Stomach (tissue), 9 donors: Measurements from ENCODE around the gene CELA3A. TPM values are rescaled to one million over a fixed set of nuclear protein-coding genes. Genes with fewer than 3 reads are reported as not detected.

Source experiments
- DNase-seq, 2 donors: peaks; one replicate each; pipeline versions ENCODE4 v3.0.0 to v3.0.0-alpha.2; 2013 to 2019
- H3K27ac ChIP-seq, 5 donors: fragments of 200-600 bp in 4 of 5; sonication (generic) in 4 of 5; one replicate each; pipeline ENCODE4 v1.5.1; 2013 to 2019; ENCODE audit warnings: mild to moderate bottlenecking in 1 of 5, moderate library complexity in 1 of 5
- H3K27me3 ChIP-seq, 3 donors: fragments of 200-600 bp; sonication (generic); one replicate each; pipeline ENCODE4 v1.5.1; 2017 to 2019; ENCODE audit warnings: mixed run types in 1 of 3
- H3K36me3 ChIP-seq, 4 donors: fragments of 200-600 bp; sonication (generic); 1 replicate in 3 of 4; 2 replicates in 1 of 4; pipeline ENCODE4 v1.5.1; 2016 to 2019
- H3K4me1 ChIP-seq, 4 donors: fragments of 200-600 bp; sonication (generic); one replicate each; pipeline ENCODE4 v1.5.1; 2016 to 2019
- H3K4me3 ChIP-seq, 4 donors: fragments of 200-600 bp; sonication (generic) in 3 of 4; one replicate each; pipeline ENCODE4 v1.5.1; 2016 to 2019; ENCODE audit warnings: mild to moderate bottlenecking in 1 of 4
- H3K9me3 ChIP-seq, 4 donors: fragments of 200-600 bp; sonication (generic); one replicate each; pipeline ENCODE4 v1.5.1; 2016 to 2019
- EP300 ChIP-seq: sonication (generic); formaldehyde crosslinking; IDR thresholded peaks from one replicate; pipeline ENCODE4 v1.6.1; 2017; ENCODE audit warnings: antibody characterized with exemption
- POLR2A ChIP-seq, 4 donors: fragments of 450-650 bp; IDR thresholded peaks; one replicate each; pipeline ENCODE4 v1.6.1; 2016; ENCODE audit warnings: antibody characterized with exemption in 4 of 4, control low read depth in 2 of 4, mild to moderate bottlenecking in 1 of 4, moderate library complexity in 1 of 4
- POLR2AphosphoS5 ChIP-seq, 3 donors: sonication (generic); formaldehyde crosslinking; IDR thresholded peaks; one replicate each; pipeline ENCODE4 v1.6.1; 2016; ENCODE audit warnings: antibody characterized with exemption in 3 of 3
- WGBS, 5 donors: extraction: QIAGEN DNeasy Blood & Tissue Kit in 3 of 5; methylation state at CpG; one replicate each; pipeline versions ENCODE4 v1.1.5 to v1.1.7; 2013 to 2018; 5-methylcytosine and 5-hydroxymethylcytosine counted together
- intact Hi-C: fragments of 100-400 bp; cut with DNase I; formaldehyde crosslinking; loops from one replicate; pipeline ENCODE4 v1.15.1; 2023; ENCODE audit warnings: low total_unique reads
- polyA plus RNA-seq, 3 donors: library from polyadenylated mRNA; stranded (reverse); fragments of 200-250 nt; gene quantifications; one replicate each; pipeline ENCODE4 v1.2.3, GENCODE V29; 2013
- total RNA-seq, 5 donors: library from RNA; depleted of rRNA; stranded (reverse); fragments of >200 nt; gene quantifications; one replicate each; pipeline versions ENCODE4 v1.1.0 to v1.2.3, GENCODE V29; 2014 to 2016
- TF ChIP-seq, protein P1 (sequence below), 7 experiments: fragments of 450-650 bp in 4 of 7; fragments of 200-600 bp in 3 of 7; sonication (generic) in 3 of 7; IDR thresholded peaks; one replicate each; pipeline ENCODE4 v1.5.1; 2016 to 2019; ENCODE audit warnings: antibody characterized with exemption in 7 of 7, control low read depth in 2 of 7, mild to moderate bottlenecking in 1 of 7
- donor health status: healthy with polysubstance abuse.
- donor health status: Bipolar disorder and iron deficiency.
- donor health status: healthy.

CELA3A gene
- total and polyA plus RNA-seq, 8 donors, result 3.6 to 62.9 (median 17.2) TPM; not detected in 3

DNA sequence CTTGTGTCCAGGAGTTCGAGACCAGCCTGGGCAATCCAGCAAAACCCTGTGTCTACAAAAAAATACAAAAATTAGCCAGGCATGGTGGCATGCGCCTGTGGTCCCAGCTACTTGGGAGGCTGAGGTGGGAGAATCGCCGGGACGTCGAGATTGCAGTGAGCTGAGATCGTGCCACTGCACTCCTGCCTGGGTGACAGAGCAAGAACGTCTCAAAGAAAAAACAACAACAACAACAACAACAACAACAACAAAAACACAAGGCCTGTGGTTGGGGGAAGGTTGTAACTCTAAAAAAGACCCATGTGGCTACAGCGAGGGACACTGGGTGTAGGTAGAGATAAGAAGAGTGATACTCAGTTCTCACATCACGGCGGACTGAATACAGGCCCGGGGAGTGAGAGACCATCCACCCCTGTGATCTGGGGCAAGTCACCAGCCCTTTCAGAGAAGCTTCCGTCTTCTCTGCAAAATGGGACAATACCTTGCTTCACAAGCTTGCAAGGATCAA, 50.2 kb downstream of the CELA3A start:
- H3K27me3 ChIP-seq, result no peaks in the 10 kb centered on the region
- no peaks in the 10 kb centered on the region for H3K9me3 ChIP-seq
- no peak for TF ChIP-seq POLR2A (IDR thresholded peaks at IDR 0.05)
- TF ChIP-seq EP300, result no peak
- TF ChIP-seq, protein P1, sequence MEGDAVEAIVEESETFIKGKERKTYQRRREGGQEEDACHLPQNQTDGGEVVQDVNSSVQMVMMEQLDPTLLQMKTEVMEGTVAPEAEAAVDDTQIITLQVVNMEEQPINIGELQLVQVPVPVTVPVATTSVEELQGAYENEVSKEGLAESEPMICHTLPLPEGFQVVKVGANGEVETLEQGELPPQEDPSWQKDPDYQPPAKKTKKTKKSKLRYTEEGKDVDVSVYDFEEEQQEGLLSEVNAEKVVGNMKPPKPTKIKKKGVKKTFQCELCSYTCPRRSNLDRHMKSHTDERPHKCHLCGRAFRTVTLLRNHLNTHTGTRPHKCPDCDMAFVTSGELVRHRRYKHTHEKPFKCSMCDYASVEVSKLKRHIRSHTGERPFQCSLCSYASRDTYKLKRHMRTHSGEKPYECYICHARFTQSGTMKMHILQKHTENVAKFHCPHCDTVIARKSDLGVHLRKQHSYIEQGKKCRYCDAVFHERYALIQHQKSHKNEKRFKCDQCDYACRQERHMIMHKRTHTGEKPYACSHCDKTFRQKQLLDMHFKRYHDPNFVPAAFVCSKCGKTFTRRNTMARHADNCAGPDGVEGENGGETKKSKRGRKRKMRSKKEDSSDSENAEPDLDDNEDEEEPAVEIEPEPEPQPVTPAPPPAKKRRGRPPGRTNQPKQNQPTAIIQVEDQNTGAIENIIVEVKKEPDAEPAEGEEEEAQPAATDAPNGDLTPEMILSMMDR (IDR thresholded peaks at IDR 0.05), result no peak
- TF ChIP-seq POLR2AphosphoS5 (IDR thresholded peaks at IDR 0.05), result no peak
- whole genome bisulfite sequencing, 5 donors, result 85 to 89% (median 87%) methylated on average over 13 of the region's 13 CpGs
- peak overlapping the region in 2 of 4 donors; percentile 71 to 100 for H3K4me3 ChIP-seq
- H3K4me1 ChIP-seq, result peaks cover 17 to 38% (median 28%) of the 10 kb centered on the region in 4 donors
- no peak for DNase-seq
- H3K36me3 ChIP-seq, result no peaks in the 10 kb centered on the region
- peak overlapping the region in 3 of 5 donors; percentile 98 to 100 (median 100) for H3K27ac ChIP-seq
- intact Hi-C loops, result no loop called here

DNA sequence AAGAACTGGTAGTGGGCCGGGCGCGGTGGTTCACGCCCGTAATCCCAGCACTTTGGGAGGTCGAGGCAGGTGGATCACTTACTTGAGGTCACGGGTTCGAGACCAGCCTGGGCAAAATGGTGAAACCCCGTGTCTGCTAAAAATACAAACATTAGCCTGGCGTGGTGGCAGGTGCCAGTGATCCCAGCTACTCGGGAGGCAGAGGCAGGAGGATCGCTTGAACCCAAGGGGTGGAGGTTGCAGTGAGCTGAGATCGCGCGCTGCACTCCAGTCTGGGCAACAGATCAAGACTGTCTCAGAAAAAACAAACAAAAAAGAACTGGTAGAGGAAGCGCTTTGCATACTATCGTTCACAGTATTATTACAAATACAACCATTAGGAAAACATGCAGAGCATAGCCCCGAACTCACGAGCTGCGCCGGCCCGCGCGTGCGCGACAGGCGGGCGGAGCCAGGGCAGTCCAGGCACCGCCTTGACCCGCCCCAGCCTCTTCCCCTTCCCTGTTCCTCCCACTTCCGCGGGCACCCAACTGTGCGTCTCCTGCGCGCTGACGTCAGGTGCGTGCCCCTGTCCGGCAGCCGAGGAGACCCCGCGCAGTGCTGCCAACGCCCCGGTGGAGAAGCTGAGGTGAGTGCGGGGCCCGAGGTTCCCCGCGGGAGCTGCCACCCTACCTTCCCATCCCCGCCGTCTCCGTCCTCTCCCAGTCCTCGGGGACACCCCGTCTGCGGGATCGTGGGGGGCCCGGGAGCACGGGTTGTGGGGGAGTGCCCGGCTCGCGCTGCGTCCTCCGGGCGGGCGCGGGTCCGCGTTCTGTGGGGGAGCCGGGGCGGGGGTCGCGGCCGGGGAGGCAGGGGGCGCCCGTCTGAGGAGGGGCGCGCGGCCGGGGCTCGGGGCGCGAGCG, 50.9 kb downstream of the CELA3A start, which contains the start of gene CDC42:
Gene CDC42 (plus strand): TSS at position 595 of the 902 bp plus-strand sequence. CDS start 25,770 bp downstream, outside the sequence.
- Histone ChIP-seq H3K9me3 (no peaks in the 10 kb centered on the region), H3K27ac (peak within 1 kb of the TSS; percentile 98 to 100 (median 100)), H3K4me1 (peaks cover 24 to 45% (median 35%) of the 10 kb centered on the region in 4 donors), H3K36me3 (peaks cover 0 to 7% (median 1%) of the 10 kb centered on the region in 4 donors), H3K4me3 (peak within 1 kb of the TSS; percentile 63 to 100 (median 85)), H3K27me3 (no peaks in the 10 kb centered on the region)
- 13 to 20% (median 17%) methylated on average over 58 to 81 of the region's 81 CpGs for WGBS, 5 donors
- DNase-seq, result peak; percentile 98 to 99
- TF ChIP-seq, protein P1 (IDR thresholded peaks at IDR 0.05), result no peak
- TF ChIP-seq POLR2AphosphoS5 (IDR thresholded peaks at IDR 0.05), result peak; percentile 98 to 100 (median 99)
- TF ChIP-seq POLR2A (IDR thresholded peaks at IDR 0.05), result peak in 2 of 4 donors; percentile 93 to 98
- intact Hi-C loops, result no loop called here

DNA sequence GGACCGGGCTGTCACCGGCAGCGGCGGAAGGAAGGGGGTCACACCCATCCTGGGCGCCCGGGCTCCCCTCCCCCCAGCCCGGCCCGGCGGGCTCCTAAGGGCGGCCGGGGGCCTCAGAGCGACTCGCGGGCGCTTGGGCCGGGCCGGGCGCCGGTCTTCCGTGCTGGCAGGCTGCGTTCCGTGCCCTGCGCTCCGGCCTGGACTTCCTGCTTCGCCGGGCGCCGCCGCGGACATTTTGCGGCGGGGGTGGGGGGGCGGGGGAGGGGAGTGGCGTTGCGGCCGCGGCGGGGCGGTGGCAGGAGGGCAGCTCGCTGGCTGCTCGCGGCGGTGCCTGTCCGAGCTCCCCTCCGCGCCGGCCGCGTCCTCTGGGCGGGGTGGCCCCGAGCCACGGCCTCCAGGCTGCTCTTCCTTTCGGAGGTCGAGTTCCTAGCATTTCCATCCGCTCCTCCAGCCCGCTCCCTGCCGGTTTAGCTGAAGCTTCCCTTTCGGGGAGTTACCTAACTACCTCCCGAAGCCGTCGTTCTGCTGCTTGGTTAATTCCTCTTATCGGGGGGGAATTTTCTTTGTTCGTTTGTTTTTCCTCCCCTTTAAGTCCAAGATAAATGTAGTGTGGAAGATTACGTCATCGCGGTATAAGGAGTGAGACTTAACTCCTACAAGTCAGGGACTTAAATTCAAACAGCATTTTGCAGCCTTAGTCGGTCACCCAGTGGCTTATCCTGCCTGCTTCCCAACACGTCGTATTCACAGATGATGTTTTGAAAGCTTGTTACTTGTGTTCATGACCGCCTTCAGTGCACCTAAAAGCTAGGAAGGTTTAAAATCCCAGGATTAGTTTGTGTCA, 51.8 kb downstream of the CELA3A start:
- intact Hi-C loops, result no loop called here
- peak in 2 of 3 donors; percentile 34 to 72 for TF ChIP-seq POLR2AphosphoS5 (IDR thresholded peaks at IDR 0.05)
- TF ChIP-seq, protein P1 (IDR thresholded peaks at IDR 0.05), result no peak
- H3K4me3 ChIP-seq, result peak overlapping the region; percentile 63 to 100 (median 85)
- DNase-seq, result peak; percentile 66 to 91
- H3K27me3 ChIP-seq, result no peaks in the 10 kb centered on the region
- no peaks in the 10 kb centered on the region for H3K9me3 ChIP-seq
- H3K4me1 ChIP-seq, result peaks cover 33 to 53% (median 43%) of the 10 kb centered on the region in 4 donors
- 1 to 2% (median 1%) methylated on average over 31 to 69 of the region's 70 CpGs for WGBS, 5 donors
- H3K36me3 ChIP-seq, result peaks cover 0 to 14% (median 9%) of the 10 kb centered on the region in 4 donors
- peak overlapping the region; percentile 98 to 100 (median 100) for H3K27ac ChIP-seq
